Body of pancreas (tissue), 4 donors: ENCODE results near the gene FRMPD2.

ENCODE experiments used
- CTCF ChIP-seq, 7 experiments: fragments of 450-650 bp in 4 of 7; fragments of 200-600 bp in 3 of 7; sonication (generic) in 3 of 7; IDR thresholded peaks; one replicate each; pipeline ENCODE4 v1.5.1; 2016 to 2019; ENCODE audit warnings: antibody characterized with exemption in 7 of 7
- POLR2A ChIP-seq, 3 donors: fragments of 450-650 bp; IDR thresholded peaks; one replicate each; pipeline ENCODE4 v1.6.1; 2016; ENCODE audit warnings: antibody characterized with exemption in 3 of 3, mild to moderate bottlenecking in 2 of 3

- TF ChIP-seq CTCF (IDR thresholded peaks at IDR 0.05) (no peak), POLR2A (IDR thresholded peaks at IDR 0.05) (no peak)
These were observed 90.3 kb downstream of the FRMPD2 start for GRCh38 chr10:48184224-48184623.
